Stomach (tissue), 9 donors: ENCODE data around the gene ARAP2. TPM values are rescaled to one million over a fixed set of nuclear protein-coding genes. Genes with fewer than 3 reads are reported as not detected.

Experiments used
- DNase-seq, 2 donors: peaks; one replicate each; pipeline versions ENCODE4 v3.0.0 to v3.0.0-alpha.2; 2013 to 2019
- H3K27ac ChIP-seq, 5 donors: fragments of 200-600 bp in 4 of 5; sonication (generic) in 4 of 5; one replicate each; pipeline ENCODE4 v1.5.1; 2013 to 2019; ENCODE audit warnings: mild to moderate bottlenecking in 1 of 5, moderate library complexity in 1 of 5
- H3K27me3 ChIP-seq, 3 donors: fragments of 200-600 bp; sonication (generic); one replicate each; pipeline ENCODE4 v1.5.1; 2017 to 2019; ENCODE audit warnings: mixed run types in 1 of 3
- H3K36me3 ChIP-seq, 4 donors: fragments of 200-600 bp; sonication (generic); 1 replicate in 3 of 4; 2 replicates in 1 of 4; pipeline ENCODE4 v1.5.1; 2016 to 2019
- H3K4me1 ChIP-seq, 4 donors: fragments of 200-600 bp; sonication (generic); one replicate each; pipeline ENCODE4 v1.5.1; 2016 to 2019
- H3K4me3 ChIP-seq, 4 donors: fragments of 200-600 bp; sonication (generic) in 3 of 4; one replicate each; pipeline ENCODE4 v1.5.1; 2016 to 2019; ENCODE audit warnings: mild to moderate bottlenecking in 1 of 4
- H3K9me3 ChIP-seq, 4 donors: fragments of 200-600 bp; sonication (generic); one replicate each; pipeline ENCODE4 v1.5.1; 2016 to 2019
- CTCF ChIP-seq, 7 experiments: fragments of 450-650 bp in 4 of 7; fragments of 200-600 bp in 3 of 7; sonication (generic) in 3 of 7; IDR thresholded peaks; one replicate each; pipeline ENCODE4 v1.5.1; 2016 to 2019; ENCODE audit warnings: antibody characterized with exemption in 7 of 7, control low read depth in 2 of 7, mild to moderate bottlenecking in 1 of 7
- EP300 ChIP-seq: sonication (generic); formaldehyde crosslinking; IDR thresholded peaks from one replicate; pipeline ENCODE4 v1.6.1; 2017; ENCODE audit warnings: antibody characterized with exemption
- POLR2A ChIP-seq, 4 donors: fragments of 450-650 bp; IDR thresholded peaks; one replicate each; pipeline ENCODE4 v1.6.1; 2016; ENCODE audit warnings: antibody characterized with exemption in 4 of 4, control low read depth in 2 of 4, mild to moderate bottlenecking in 1 of 4, moderate library complexity in 1 of 4
- POLR2AphosphoS5 ChIP-seq, 3 donors: sonication (generic); formaldehyde crosslinking; IDR thresholded peaks; one replicate each; pipeline ENCODE4 v1.6.1; 2016; ENCODE audit warnings: antibody characterized with exemption in 3 of 3
- WGBS, 5 donors: extraction: QIAGEN DNeasy Blood & Tissue Kit in 3 of 5; methylation state at CpG; one replicate each; pipeline versions ENCODE4 v1.1.5 to v1.1.7; 2013 to 2018; 5-methylcytosine and 5-hydroxymethylcytosine counted together
- intact Hi-C: fragments of 100-400 bp; cut with DNase I; formaldehyde crosslinking; loops from one replicate; pipeline ENCODE4 v1.15.1; 2023; ENCODE audit warnings: low total_unique reads
- polyA plus RNA-seq, 3 donors: library from polyadenylated mRNA; stranded (reverse); fragments of 200-250 nt; gene quantifications; one replicate each; pipeline ENCODE4 v1.2.3, GENCODE V29; 2013
- total RNA-seq, 5 donors: library from RNA; depleted of rRNA; stranded (reverse); fragments of >200 nt; gene quantifications; one replicate each; pipeline versions ENCODE4 v1.1.0 to v1.2.3, GENCODE V29; 2014 to 2016
- donor health status: healthy with polysubstance abuse.
- donor health status: Bipolar disorder and iron deficiency.
- donor health status: healthy.

ARAP2 gene
- total and polyA plus RNA-seq, 8 donors: 2.2 to 69.4 (median 19.1) TPM

DNA sequence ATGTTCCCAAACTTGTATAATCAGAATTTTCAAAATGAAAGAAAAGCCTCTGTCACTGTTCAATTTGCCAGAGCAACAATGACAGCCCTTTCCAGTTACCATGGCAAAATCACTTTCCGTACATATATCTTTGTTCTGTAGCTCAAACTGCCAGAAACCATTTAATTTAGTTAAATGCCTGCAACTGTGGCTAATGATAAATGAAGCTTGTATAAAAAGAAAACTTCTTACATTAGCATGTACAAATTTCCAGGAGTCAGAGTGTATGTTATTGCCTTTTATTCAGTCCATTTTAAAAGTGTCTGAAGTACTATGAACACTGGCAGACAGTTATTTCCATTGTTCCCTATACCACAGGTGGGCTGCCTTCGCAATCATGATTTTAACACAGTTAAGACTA lies 30.3 kb downstream of the ARAP2 start:
- Histone ChIP-seq H3K4me1 (no peaks in the 10 kb centered on the region), H3K27ac (no peak overlapping the region), H3K9me3 (no peaks in the 10 kb centered on the region), H3K4me3 (no peak overlapping the region), H3K27me3 (no peaks in the 10 kb centered on the region), H3K36me3 (peaks cover 0 to 8% (median 3%) of the 10 kb centered on the region in 4 donors)
- DNase-seq: peak in 1 of 2 donors; percentile 28
- no peak for TF ChIP-seq CTCF (IDR thresholded peaks at IDR 0.05)
- no peak for TF ChIP-seq EP300
- TF ChIP-seq POLR2AphosphoS5 (IDR thresholded peaks at IDR 0.05): no peak
- no peak for TF ChIP-seq POLR2A (IDR thresholded peaks at IDR 0.05)
- WGBS, 5 donors: 64 to 94% (median 91%) methylated on average over 2 of the region's 2 CpGs
- intact Hi-C loops: no loop called here

GRCh38 chr4:36211084-36211483 lies 33.2 kb downstream of the ARAP2 start:
- Histone ChIP-seq H3K4me3 (no peak overlapping the region), H3K27ac (no peak overlapping the region), H3K27me3 (no peaks in the 10 kb centered on the region), H3K9me3 (no peaks in the 10 kb centered on the region), H3K4me1 (peaks cover 0 to 15% (median 0%) of the 10 kb centered on the region in 4 donors), H3K36me3 (peaks cover 0 to 9% (median 4%) of the 10 kb centered on the region in 4 donors)
- TF ChIP-seq EP300 (no peak), CTCF (IDR thresholded peaks at IDR 0.05) (no peak), POLR2A (IDR thresholded peaks at IDR 0.05) (no peak), POLR2AphosphoS5 (IDR thresholded peaks at IDR 0.05) (no peak)
- 90 to 99% (median 96%) methylated on average over 1 of the region's 1 CpG for WGBS, 5 donors
- DNase-seq: no peak
- intact Hi-C loops: no loop called here

GRCh38 chr4:36209941-36210649 lies 34.2 kb downstream of the ARAP2 start:
- intact Hi-C loops: no loop called here
- Histone ChIP-seq H3K9me3 (no peaks in the 10 kb centered on the region), H3K27ac (no peak overlapping the region), H3K36me3 (peaks cover 0 to 9% (median 4%) of the 10 kb centered on the region in 4 donors), H3K4me1 (peaks cover 0 to 15% (median 0%) of the 10 kb centered on the region in 4 donors), H3K27me3 (no peaks in the 10 kb centered on the region), H3K4me3 (no peak overlapping the region)
- WGBS, 5 donors: 66 to 80% (median 72%) methylated on average over 7 of the region's 7 CpGs
- DNase-seq: no peak
- TF ChIP-seq CTCF (IDR thresholded peaks at IDR 0.05) (no peak), POLR2A (IDR thresholded peaks at IDR 0.05) (no peak), EP300 (no peak), POLR2AphosphoS5 (IDR thresholded peaks at IDR 0.05) (no peak)

DNA sequence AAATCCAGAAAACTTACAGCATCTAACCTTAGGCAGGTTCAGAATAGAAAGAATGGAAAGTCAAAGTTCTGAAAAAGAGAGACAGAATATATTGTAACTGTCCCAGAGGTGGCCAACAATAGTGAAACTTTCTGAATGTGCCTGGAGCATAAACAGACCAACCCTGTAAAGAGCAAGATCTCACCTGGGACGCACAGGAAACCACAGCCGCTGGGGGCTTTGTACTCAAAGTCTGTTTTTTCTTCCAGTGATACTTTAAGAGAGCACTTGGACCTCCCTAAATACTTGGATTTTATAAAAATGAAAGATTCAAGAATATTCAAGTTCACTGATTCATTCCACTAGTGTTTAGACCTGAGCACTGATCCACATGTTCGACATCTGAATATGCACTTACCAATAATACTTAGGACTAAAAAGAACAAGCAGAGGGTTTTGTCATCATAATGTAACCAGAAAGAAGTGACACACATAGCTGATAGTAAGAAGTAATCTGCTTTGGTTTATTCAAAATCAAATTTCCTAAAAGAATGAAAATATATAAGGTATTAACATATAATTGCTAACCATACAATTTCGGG lies 35.3 kb downstream of the ARAP2 start:
- H3K4me3 ChIP-seq: no peak overlapping the region
- intact Hi-C loops: no loop called here
- 76 to 90% (median 86%) methylated on average over 4 of the region's 4 CpGs for WGBS, 5 donors
- no peaks in the 10 kb centered on the region for H3K27me3 ChIP-seq
- H3K27ac ChIP-seq: no peak overlapping the region
- H3K36me3 ChIP-seq: peaks cover 0 to 9% (median 4%) of the 10 kb centered on the region in 4 donors
- TF ChIP-seq CTCF (IDR thresholded peaks at IDR 0.05) (no peak), POLR2AphosphoS5 (IDR thresholded peaks at IDR 0.05) (no peak), EP300 (no peak), POLR2A (IDR thresholded peaks at IDR 0.05) (no peak)
- H3K4me1 ChIP-seq: peaks cover 0 to 15% (median 0%) of the 10 kb centered on the region in 4 donors
- H3K9me3 ChIP-seq: no peaks in the 10 kb centered on the region
- peak in 1 of 2 donors; percentile 21 for DNase-seq
